GM21529 (cell line): ENCODE measurements around the gene ARHGEF37.

Source experiments
- ATAC-seq: cut with Tn5 transposase; IDR thresholded peaks from one replicate; pipeline ENCODE4 v1.9.1; 2021; ENCODE audit not compliant: unreplicated experiment

The ARHGEF37 gene

GRCh38 chr5:149671544-149671943 is 90.2 kb downstream of the ARHGEF37 start:
- no peak for ATAC-seq

- no peak for ATAC-seq
These were observed 91.6 kb downstream of the ARHGEF37 start for GRCh38 chr5:149672701-149673476.

DNA sequence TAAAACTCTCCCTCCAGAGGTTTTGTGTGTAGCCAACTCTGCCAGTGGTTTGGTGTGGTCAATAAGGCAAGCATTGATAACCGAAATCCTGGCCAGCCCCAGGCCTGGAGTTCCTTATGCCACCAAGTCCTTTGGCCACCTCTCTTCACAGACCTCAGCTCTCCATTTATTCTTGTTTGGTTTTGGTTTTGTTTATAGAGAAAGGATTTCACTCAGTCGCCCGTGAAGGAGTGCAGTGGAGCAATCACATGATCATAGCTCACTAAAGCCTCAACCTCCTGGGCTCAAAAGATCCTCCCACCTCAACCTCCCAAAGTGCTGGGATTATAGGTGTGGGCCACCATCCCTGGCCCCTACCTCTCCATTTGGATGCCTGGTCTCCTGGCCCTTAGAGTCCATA is 93.4 kb downstream of the ARHGEF37 start:
- ATAC-seq = no peak

- no peak for ATAC-seq
These were observed 94.4 kb downstream of the ARHGEF37 start for GRCh38 chr5:149675610-149676201.

DNA sequence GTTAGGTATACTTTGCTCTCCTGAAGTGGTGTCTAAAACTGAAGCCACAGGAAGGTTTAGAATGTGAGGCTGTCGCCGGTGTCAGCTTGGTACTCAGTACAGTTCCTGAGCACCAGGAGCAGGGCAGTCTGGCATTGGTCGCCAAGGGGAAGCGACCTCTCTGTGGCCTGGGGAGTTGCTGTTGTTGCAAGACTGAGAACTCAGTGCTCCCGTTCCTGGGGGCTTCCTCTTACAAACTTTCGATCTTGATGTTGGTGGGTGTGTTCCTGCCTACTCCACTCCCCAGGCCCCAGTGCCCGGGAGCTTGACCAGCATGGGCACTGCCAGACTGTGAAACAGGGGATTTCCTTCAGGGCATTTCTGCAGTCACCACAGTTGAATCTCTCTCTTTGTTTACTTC is 96.4 kb downstream of the ARHGEF37 start:
- ATAC-seq = no peak

GRCh38 chr5:149679876-149680809 is 98.8 kb downstream of the ARHGEF37 start:
- ATAC-seq = peak; percentile 51

GRCh38 chr5:149680810-149681221 is 99.5 kb downstream of the ARHGEF37 start:
- ATAC-seq = peak; percentile 99

DNA sequence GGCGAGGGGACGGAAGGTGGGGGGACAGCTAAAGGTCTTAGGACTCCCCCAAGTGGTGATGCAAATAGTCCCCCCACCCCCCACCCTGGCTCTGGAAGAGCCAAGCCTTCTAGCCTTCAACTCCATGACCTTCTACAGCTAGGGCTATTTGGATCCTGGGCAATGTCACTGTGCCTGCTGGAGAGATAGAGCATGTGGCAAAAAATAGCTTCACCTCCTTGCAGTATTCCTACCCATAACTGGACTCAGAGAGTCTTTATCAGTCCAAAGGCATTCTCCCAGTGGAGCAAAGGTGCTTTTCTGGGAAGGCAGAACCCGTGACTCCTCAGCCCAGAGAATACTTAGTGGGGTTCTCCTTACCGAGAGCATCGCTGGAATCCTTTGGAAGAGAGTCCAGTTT is 100.0 kb downstream of the ARHGEF37 start:
- no peak for ATAC-seq

DNA sequence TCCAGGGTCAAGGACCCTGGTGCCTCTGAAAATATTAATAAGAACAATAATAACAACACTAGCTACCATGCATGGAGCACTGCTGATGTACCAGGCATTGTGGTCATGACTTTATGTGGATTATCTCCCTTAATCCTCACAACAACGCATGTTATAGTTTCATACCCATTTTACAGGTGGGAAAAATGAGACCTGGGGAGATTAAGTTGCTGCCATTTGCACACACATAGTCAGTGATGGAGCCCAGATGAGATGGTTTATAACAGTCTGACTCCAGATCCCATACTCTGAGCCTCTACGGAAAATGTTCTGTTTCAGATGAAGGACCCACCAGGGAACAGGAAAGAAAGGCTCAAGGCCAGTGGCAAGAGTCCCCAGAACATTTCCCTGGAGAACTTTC is 100.6 kb downstream of the ARHGEF37 start:
- no peak for ATAC-seq

- ATAC-seq = no peak
These were observed 101.3 kb downstream of the ARHGEF37 start for GRCh38 chr5:149682532-149683075.

DNA sequence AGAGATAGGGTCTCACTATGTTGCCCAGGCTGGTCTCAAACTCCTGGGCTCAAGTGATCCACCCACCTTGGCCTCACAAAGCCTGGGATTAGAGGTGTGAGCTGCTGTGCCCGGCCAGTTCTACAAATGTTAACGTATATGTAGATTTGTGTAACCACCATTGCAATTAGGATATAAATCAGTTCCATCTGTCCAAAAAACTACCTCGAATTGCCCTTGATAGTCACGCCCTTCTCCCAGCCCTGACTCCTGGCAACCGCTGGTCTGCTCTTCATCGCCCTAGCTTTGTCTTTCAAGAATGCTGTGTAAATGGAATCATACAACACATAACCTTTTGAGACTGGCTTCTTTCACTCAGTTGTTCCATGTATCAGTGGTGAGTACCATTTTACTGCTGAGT is 102.7 kb downstream of the ARHGEF37 start:
- no peak for ATAC-seq

- ATAC-seq = no peak
These were observed 103.1 kb downstream of the ARHGEF37 start for GRCh38 chr5:149684371-149684770.
